Activated naive CD4-positive, alpha-beta T cell treated with anti-CD3 and anti-CD28 coated beads, Interleukin-2, amount 50 U/mL, for 16 hours (primary cell): ENCODE results near the gene DNAH7.

Experiments
- DNase-seq: peaks from one replicate; pipeline ENCODE4 v3.0.0-alpha.2; 2020

The DNAH7 gene

GRCh38 chr2:195793881-195794280, 274.8 kb downstream of the DNAH7 start:
- no peak for DNase-seq

GRCh38 chr2:195782156-195782555, 286.5 kb downstream of the DNAH7 start:
- DNase-seq = no peak

- DNase-seq = no peak
Measured at GRCh38 chr2:195779491-195779890, 289.1 kb downstream of the DNAH7 start.

GRCh38 chr2:195769975-195770374, 298.7 kb downstream of the DNAH7 start:
- no peak for DNase-seq

GRCh38 chr2:195768431-195768830, 300.2 kb downstream of the DNAH7 start:
- no peak for DNase-seq

GRCh38 chr2:195766691-195767090, 301.9 kb downstream of the DNAH7 start:
- DNase-seq = no peak

- DNase-seq = no peak
Measured at GRCh38 chr2:195763866-195764265, 304.8 kb downstream of the DNAH7 start.

- no peak for DNase-seq
Measured at GRCh38 chr2:195759877-195760276, 308.8 kb downstream of the DNAH7 start.

GRCh38 chr2:195758846-195759245, 309.8 kb downstream of the DNAH7 start:
- DNase-seq = no peak

- no peak for DNase-seq
Measured at GRCh38 chr2:195756218-195756942, 312.3 kb downstream of the DNAH7 start.

GRCh38 chr2:195741191-195741590, 327.4 kb downstream of the DNAH7 start:
- no peak for DNase-seq

- DNase-seq = no peak
Measured at GRCh38 chr2:195737511-195738325, 330.9 kb downstream of the DNAH7 start.

- no peak for DNase-seq
Measured at GRCh38 chr2:195735347-195735746, 333.3 kb downstream of the DNAH7 start.

- DNase-seq = no peak
Measured at GRCh38 chr2:195734931-195735330, 333.7 kb downstream of the DNAH7 start.

- no peak for DNase-seq
Measured at GRCh38 chr2:195734395-195734794, 334.2 kb downstream of the DNAH7 start.

GRCh38 chr2:195733831-195734230, 334.8 kb downstream of the DNAH7 start:
- no peak for DNase-seq

GRCh38 chr2:195732574-195732973, 336.1 kb downstream of the DNAH7 start:
- DNase-seq = no peak

- DNase-seq = no peak
Measured at GRCh38 chr2:195730912-195731311, 337.7 kb downstream of the DNAH7 start.

GRCh38 chr2:195727106-195727505, 341.5 kb downstream of the DNAH7 start:
- no peak for DNase-seq

- no peak for DNase-seq
Measured at GRCh38 chr2:195722075-195722474, 346.6 kb downstream of the DNAH7 start.

GRCh38 chr2:195721042-195721441, 347.6 kb downstream of the DNAH7 start:
- DNase-seq = no peak

GRCh38 chr2:195716466-195716865, 352.2 kb downstream of the DNAH7 start:
- DNase-seq = no peak

GRCh38 chr2:195711478-195711877, 357.2 kb downstream of the DNAH7 start:
- no peak for DNase-seq
